ENCODE measurements around the gene PTPN23.

- TF ChIP-seq POLR2A (IDR thresholded peaks at IDR 0.05) (no peak), CTCF (IDR thresholded peaks at IDR 0.05) (no peak)
Measured at GRCh38 chr3:47359323-47359722, 21.5 kb upstream of the PTPN23 start.

Data from right lobe of liver (tissue), 4 donors.